HG03135 (cell line): Measurements from ENCODE around the gene ERLIN1.

Source experiments
- ATAC-seq: cut with Tn5 transposase; IDR thresholded peaks from one replicate; pipeline ENCODE4 v1.9.1; 2021; ENCODE audit warnings: mild to moderate bottlenecking, moderate library complexity; ENCODE audit not compliant: unreplicated experiment

ERLIN1 gene

DNA sequence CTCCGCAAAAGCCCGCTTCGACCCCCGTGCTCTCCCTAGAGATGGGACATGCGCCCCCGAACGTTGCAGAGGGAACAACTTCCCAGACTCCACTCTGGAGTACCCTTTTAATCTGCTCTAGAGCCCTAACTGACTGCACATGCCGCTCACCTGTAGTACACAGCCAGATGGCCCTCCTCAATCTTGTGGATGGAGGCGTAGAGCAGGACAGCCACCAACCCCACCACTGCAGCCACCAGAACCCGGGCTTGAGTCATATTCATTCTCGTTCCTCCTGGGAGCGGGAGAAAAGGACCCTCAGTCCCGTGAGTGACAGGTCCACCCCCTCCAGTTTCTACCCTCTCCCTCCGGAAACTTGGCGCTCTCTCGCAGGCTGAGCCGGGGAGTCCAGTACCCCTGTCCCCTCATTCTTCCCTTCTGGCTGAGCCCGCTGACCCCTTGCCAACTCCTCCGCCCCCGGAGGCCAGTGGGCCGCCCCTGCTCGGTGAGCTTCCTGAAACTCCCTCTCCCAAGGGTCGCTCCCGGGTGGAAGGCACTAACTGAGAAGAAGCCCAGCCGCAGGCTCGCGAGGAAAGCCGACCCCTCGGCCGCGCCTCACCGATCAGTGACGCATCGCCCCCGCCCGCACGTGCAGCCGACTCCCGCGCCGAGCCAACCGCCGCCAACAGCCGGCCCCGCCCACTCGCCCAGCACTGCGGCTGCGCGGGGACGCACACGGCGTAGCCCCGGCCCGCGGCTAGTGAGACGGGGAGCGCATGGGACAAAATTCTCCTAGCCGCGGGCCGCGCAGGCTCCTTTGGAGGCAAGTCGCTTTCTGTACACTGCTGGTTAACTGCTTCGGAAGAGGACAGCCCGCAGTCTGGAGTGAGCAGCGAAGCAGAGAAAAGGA, at the start of gene ERLIN1:
Gene ERLIN1, minus strand, starts transcription at position 666 of the 889 bp plus-strand sequence. Its CDS starts 403 bp downstream, at position 263.
- peak; percentile 79 for ATAC-seq

- ATAC-seq: no peak
Observed at GRCh38 chr10:100232101-100232500, 46.3 kb upstream of the ERLIN1 start.

DNA sequence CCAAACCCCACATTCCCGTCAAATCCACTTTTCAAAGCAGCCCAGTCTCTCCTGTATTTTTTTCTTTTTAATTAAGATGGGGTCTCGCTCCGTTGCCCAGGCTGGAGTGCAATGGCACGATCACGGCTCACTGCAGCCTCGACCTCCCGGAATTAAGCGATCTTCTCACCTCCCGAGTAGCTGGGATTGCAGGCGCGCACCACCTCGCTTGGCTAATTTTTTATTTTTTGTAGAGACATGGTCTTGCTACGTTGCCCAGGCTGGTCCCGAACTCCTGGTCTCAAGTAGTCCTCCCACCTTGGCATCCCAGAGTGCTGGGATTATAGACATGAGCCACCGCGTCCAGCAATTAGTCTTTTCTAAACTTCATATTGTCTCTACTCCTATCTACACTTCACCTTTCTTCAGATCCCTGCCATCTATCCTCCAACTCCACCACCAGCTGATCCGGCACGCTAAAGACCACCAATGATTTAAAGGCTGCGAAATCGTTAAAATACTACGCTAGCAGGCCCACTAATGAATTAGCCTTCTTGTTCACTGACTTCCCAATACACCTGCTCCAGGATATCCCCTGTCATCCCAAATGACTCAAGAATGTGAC, 44.1 kb upstream of the ERLIN1 start:
- ATAC-seq: no peak

DNA sequence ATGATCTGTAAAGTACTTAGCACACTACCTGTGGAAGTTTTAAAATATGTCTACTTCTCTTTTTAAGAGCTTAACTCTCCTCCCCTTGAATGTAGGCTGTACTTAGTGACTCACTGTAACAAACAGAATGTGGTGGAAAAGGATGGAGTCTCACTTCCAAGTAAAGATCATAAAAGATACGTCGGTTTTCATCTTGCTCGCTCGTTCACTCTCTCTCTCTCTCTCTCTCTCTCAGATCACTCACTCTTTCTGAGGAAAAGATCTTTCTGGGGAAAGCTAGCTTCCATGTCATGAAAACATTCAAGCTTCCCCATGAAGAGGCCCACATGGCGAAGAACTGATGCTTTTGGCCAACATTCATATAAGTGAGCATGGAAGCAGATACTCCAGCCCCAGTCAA, 38.0 kb upstream of the ERLIN1 start:
- no peak for ATAC-seq

- no peak for ATAC-seq
Observed at GRCh38 chr10:100222529-100222928, 36.7 kb upstream of the ERLIN1 start.

- no peak for ATAC-seq
Observed at GRCh38 chr10:100216006-100216405, 30.2 kb upstream of the ERLIN1 start.

- ATAC-seq: no peak
Observed at GRCh38 chr10:100209303-100209702, 23.5 kb upstream of the ERLIN1 start.

DNA sequence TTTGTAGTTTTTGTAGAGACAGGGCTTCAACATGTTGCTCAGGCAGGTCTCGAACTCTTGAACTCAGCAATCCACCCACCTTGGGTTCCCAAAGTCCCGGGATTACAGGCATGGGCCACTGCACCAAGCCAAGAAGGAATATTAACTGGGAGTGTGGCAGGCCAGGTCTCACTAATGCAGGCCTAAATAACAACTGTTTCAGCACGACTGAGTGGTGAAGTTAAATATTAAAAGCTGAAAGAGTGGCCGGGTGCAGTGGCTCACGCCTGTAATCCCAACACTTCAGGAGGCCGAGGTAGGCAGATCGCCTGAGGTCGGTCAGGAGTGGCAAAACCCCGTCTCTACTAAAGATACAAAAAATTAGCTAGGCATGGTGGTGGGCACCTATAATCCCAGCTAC, 22.4 kb upstream of the ERLIN1 start:
- no peak for ATAC-seq

DNA sequence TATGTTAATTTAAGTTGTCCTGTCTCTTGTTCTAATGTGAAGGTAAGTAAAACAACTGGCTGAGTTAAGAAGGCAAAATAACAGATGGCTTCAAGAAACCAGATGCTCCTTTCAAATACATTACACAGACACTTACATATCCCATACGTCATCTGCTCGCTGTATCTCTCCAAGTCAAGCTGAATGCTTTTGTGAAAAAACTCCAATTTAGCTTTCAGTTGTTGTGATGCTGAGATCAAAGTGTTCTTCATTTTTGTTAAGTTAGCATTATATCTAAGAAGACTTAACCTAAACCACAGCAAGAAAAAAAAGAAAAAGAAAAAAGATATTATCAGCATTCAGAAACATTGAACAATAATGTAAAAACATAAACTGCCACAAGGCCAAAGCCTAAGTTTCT, 18.5 kb upstream of the ERLIN1 start:
- ATAC-seq: no peak

GRCh38 chr10:100201549-100201948, 15.7 kb upstream of the ERLIN1 start:
- ATAC-seq: no peak

GRCh38 chr10:100194711-100195110, 8.9 kb upstream of the ERLIN1 start:
- ATAC-seq: no peak

DNA sequence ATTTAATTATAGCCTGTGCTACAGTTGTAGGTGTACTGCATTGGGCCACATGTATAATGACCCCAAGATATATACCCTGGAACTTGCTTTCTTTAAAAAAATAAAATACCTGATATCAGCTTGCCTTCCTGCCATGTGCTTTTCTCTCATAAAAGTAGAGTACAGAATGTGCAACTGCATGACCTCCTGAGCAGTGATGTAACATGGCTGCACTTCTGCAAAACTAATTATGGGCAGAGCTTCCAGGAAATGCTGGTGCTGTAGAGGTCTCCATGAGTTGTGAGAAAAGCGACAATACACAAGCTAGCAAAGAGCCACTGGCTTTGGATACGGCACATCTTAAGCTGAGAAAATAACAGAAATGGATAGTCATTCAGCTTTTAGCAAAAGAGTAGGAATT, 6.5 kb upstream of the ERLIN1 start:
- no peak for ATAC-seq

GRCh38 chr10:100186253-100187212, 704 bp upstream of the ERLIN1 start:
- peak; percentile 49 for ATAC-seq

- ATAC-seq: no peak
Observed at GRCh38 chr10:100184840-100185239, 989 bp downstream of the ERLIN1 start.

DNA sequence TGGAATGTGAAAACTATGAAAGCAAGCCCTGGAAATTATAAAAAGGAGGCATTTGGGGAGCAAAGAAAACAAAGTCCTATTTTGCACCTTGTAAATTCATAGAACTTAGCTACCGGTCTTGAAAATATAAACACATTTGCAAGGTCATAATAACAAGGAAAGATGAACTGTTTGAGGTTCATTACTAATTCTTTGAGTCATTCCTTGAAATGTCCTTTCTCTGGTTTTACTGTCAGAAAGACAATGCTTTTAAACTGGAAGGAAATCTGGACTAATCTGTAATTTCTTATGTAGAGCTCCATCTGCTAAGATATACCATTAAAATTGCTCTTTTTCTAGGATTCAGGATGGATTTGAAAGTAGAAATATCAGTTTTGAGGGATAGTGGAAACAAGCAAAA, 1.4 kb downstream of the ERLIN1 start:
- ATAC-seq: no peak

DNA sequence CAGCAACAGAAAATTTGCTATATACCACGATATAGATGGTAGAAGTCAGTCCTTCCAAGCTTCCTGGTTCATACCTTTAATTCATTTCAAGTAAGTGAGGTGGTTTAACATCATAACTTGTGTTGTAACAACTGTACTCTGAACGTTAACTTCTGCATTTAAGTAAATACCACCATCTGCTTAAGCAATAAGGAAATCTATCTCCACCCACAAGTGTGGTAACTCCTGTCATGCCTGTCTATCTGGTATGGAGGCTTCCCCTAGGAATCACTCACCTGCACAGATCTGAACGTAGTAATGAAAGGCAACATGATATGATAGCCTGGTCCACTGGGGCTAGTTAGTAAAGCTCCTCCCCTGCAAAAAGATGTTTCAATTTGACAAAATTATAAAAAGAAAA, 2.3 kb downstream of the ERLIN1 start:
- ATAC-seq: no peak

DNA sequence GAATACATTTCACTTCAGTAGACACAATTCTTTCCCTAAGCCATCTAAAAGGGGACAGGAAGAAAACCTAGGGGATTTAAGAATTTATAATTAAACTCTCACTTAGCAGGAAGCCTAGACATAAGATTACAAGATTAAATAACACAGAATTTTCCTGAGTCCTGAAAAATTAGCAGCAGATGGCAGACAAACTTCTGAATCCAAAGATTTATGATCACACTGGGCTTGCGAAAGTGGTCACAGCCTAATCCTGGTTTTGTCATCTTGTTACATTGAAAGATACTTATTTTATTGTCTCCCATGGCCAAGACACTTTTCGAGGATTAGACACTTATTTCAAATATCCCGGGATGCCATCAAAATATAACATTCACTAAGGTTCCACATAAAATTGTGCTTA, 2.9 kb downstream of the ERLIN1 start:
- ATAC-seq: no peak

- ATAC-seq: no peak
Observed at GRCh38 chr10:100182281-100182680, 3.5 kb downstream of the ERLIN1 start.

DNA sequence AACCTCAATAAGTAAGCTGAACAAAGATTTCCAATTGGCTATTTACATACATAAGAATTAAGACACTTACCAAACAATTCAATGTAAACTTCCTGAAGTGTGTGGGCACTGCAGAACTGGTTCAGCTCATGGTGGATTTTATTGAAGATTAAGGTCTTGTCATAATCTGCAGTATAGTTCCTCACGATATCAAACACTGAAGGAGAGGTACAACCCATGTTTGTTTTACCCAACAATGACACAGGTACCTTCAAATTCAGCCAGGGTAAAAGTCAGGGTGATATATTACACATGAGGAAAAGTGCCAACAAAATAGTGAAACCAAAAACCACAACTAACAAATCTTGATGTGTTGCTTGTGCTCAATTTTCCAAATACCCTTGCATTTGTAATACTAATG, 10.0 kb downstream of the ERLIN1 start:
- ATAC-seq: no peak

- peak; percentile 78 for ATAC-seq
Observed at GRCh38 chr10:100174699-100175677, 10.8 kb downstream of the ERLIN1 start.
